Upper lobe of left lung (tissue), 4 donors: ENCODE results near the gene SPX.

Source experiments
- EP300 ChIP-seq, 4 donors: sonication (generic); formaldehyde crosslinking; IDR thresholded peaks; one replicate each; pipeline ENCODE4 v1.5.1; 2017; ENCODE audit warnings: antibody characterized with exemption in 4 of 4, control low read depth in 2 of 4
- POLR2A ChIP-seq, 4 donors: fragments of 450-650 bp; IDR thresholded peaks; one replicate each; pipeline ENCODE4 v1.5.1; 2016 to 2017; ENCODE audit warnings: antibody characterized with exemption in 4 of 4, mild to moderate bottlenecking in 2 of 4
- POLR2AphosphoS5 ChIP-seq, 2 donors: sonication (generic); formaldehyde crosslinking; IDR thresholded peaks; one replicate each; pipeline ENCODE4 v1.5.1; 2017; ENCODE audit warnings: antibody characterized with exemption in 2 of 2
- TF ChIP-seq, protein P1 (sequence below), 6 experiments: fragments of 450-650 bp in 4 of 6; fragments of 200-600 bp in 2 of 6; sonication (generic) in 2 of 6; IDR thresholded peaks; one replicate each; pipeline ENCODE4 v1.5.1; 2016 to 2019; ENCODE audit warnings: antibody characterized with exemption in 6 of 6

DNA sequence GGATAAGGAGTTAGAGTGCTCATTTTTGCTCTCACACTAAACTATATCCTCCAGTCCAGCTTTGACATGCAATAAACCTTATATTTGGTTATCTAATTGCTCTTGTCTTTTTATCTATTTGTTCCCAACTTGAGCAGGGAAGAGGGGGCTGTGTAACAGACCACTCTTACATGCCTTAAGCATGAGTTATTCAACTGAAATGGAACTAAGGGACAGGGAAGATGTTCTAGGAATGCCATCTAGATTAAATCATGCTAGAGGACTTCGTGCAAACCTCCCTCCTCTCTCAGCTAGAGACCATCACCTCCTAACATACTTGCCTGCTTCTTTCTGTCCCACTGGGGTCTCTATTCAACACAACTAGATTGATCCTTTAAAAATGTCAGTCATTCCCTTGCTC, 20.6 kb downstream of the SPX start:
- TF ChIP-seq POLR2AphosphoS5 (IDR thresholded peaks at IDR 0.05) (no peak), POLR2A (IDR thresholded peaks at IDR 0.05) (no peak), EP300 (IDR thresholded peaks at IDR 0.05) (no peak)
- TF ChIP-seq, protein P1, sequence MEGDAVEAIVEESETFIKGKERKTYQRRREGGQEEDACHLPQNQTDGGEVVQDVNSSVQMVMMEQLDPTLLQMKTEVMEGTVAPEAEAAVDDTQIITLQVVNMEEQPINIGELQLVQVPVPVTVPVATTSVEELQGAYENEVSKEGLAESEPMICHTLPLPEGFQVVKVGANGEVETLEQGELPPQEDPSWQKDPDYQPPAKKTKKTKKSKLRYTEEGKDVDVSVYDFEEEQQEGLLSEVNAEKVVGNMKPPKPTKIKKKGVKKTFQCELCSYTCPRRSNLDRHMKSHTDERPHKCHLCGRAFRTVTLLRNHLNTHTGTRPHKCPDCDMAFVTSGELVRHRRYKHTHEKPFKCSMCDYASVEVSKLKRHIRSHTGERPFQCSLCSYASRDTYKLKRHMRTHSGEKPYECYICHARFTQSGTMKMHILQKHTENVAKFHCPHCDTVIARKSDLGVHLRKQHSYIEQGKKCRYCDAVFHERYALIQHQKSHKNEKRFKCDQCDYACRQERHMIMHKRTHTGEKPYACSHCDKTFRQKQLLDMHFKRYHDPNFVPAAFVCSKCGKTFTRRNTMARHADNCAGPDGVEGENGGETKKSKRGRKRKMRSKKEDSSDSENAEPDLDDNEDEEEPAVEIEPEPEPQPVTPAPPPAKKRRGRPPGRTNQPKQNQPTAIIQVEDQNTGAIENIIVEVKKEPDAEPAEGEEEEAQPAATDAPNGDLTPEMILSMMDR (IDR thresholded peaks at IDR 0.05): no peak
